ENCODE measurements around the gene WWC2. TPM values are rescaled to one million over a fixed set of nuclear protein-coding genes. Genes with fewer than 3 reads are reported as not detected.

Gene WWC2
- total RNA-seq, 2 donors from 2014 or later: 5.3 to 6.3 TPM

Other genes starting within 250 kb of the WWC2 start
- 10 to 100 TPM; 41.8 to 65.8 TPM for gene DCTD, start 181.9 kb upstream of the WWC2 start, total RNA-seq
- gene CLDN22, start 221.0 kb downstream of the WWC2 start, total RNA-seq: not detected
- gene CLDN24, start 223.2 kb downstream of the WWC2 start, total RNA-seq: not detected